Right atrium auricular region (tissue), 2 donors: Measurements from ENCODE around the gene PGM5. TPM values are rescaled to one million over a fixed set of nuclear protein-coding genes. Genes with fewer than 3 reads are reported as not detected.
A peak's percentile ranks its signal among the peaks of the same experiment; 100 is the strongest.

ENCODE experiments used
- DNase-seq: peaks from one replicate; pipeline ENCODE4 v3.0.0-alpha.2; 2019; ENCODE audit warnings: low spot score
- H3K27ac ChIP-seq, 2 donors: fragments of 200-600 bp; sonication (generic); 1 replicate in 1 of 2; 2 replicates in 1 of 2; pipeline ENCODE4 v1.5.1; 2016 to 2019
- H3K27me3 ChIP-seq, 2 donors: fragments of 200-600 bp; sonication (generic); one replicate each; pipeline versions ENCODE4 v1.5.1 to v1.6.0; 2017 to 2019
- H3K36me3 ChIP-seq: fragments of 200-600 bp; sonication (generic); one replicate; pipeline ENCODE4 v1.5.1; 2016
- H3K4me1 ChIP-seq, 2 donors: fragments of 200-600 bp; sonication (generic); one replicate each; pipeline versions ENCODE4 v1.5.1 to v1.6.0; 2017 to 2019
- H3K4me3 ChIP-seq, 2 donors: fragments of 200-600 bp; sonication (generic); 1 replicate in 1 of 2; 2 replicates in 1 of 2; pipeline ENCODE4 v1.5.1; 2017 to 2019; ENCODE audit warnings: mild to moderate bottlenecking in 1 of 2, moderate library complexity in 1 of 2
- H3K9me3 ChIP-seq, 2 donors: fragments of 200-600 bp; sonication (generic); one replicate each; pipeline ENCODE4 v1.5.1; 2019
- total RNA-seq, 2 donors: library from RNA; depleted of rRNA; stranded (reverse); fragments of >200 nt; gene quantifications; one replicate each; pipeline ENCODE4 v1.1.0, GENCODE V29; 2016
- TF ChIP-seq, protein P1 (sequence below), 2 donors: fragments of 200-600 bp; sonication (generic); IDR thresholded peaks; one replicate each; pipeline ENCODE4 v1.5.1; 2019; ENCODE audit warnings: antibody characterized with exemption in 2 of 2

Gene PGM5
- total RNA-seq, 2 donors from 2014 or later: 274 to 281 TPM

DNA sequence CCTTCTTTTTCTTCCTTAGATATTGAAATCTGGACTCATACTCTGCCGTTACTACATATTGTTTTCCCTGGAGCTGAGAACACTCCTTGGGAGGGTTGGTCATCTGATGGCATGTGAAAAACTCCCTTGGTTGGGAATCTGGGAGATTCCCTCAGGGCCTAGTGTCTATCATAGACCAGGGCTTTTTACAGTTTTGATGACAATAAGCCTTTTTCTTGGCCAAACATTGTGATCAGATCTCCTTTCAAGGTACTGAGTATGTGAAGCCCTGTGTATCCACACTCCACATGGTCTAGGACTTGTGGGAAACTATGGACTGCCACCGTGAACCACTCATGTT lies 151.4 kb downstream of the PGM5 start:
- Histone ChIP-seq H3K27ac (peak overlapping the region; percentile 61 to 92), H3K9me3 (no peaks in the 10 kb centered on the region), H3K36me3 (peaks cover 28% of the 10 kb centered on the region), H3K4me1 (peaks cover 0 to 44% of the 10 kb centered on the region in 2 donors), H3K4me3 (no peak overlapping the region), H3K27me3 (no peaks in the 10 kb centered on the region)
- no peak for DNase-seq
- TF ChIP-seq, protein P1, sequence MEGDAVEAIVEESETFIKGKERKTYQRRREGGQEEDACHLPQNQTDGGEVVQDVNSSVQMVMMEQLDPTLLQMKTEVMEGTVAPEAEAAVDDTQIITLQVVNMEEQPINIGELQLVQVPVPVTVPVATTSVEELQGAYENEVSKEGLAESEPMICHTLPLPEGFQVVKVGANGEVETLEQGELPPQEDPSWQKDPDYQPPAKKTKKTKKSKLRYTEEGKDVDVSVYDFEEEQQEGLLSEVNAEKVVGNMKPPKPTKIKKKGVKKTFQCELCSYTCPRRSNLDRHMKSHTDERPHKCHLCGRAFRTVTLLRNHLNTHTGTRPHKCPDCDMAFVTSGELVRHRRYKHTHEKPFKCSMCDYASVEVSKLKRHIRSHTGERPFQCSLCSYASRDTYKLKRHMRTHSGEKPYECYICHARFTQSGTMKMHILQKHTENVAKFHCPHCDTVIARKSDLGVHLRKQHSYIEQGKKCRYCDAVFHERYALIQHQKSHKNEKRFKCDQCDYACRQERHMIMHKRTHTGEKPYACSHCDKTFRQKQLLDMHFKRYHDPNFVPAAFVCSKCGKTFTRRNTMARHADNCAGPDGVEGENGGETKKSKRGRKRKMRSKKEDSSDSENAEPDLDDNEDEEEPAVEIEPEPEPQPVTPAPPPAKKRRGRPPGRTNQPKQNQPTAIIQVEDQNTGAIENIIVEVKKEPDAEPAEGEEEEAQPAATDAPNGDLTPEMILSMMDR (IDR thresholded peaks at IDR 0.05): no peak

DNA sequence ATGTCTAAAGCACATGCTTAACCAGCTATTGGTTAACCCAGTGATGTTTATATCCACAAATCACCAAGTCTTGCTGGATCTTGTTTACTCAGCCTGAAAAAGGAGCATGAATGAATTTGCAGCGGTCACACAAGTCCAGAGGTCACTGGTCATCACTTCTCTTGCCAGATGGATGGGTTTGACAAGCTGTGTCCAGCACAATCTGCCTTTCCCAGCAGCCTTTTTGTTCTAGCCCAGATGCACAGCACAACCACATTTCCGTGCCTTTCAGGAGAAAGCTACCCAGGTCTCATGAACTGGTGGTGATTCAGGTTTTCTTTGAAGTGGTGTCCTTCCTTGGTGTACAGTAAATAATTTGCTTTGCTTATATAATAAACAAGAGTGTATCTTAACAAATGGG lies 152.1 kb downstream of the PGM5 start:
- peaks cover 20% of the 10 kb centered on the region for H3K36me3 ChIP-seq
- no peak overlapping the region for H3K4me3 ChIP-seq
- H3K4me1 ChIP-seq: peaks cover 0 to 43% of the 10 kb centered on the region in 2 donors
- TF ChIP-seq, protein P1 (IDR thresholded peaks at IDR 0.05): no peak
- no peaks in the 10 kb centered on the region for H3K9me3 ChIP-seq
- peak overlapping the region; percentile 8 to 92 for H3K27ac ChIP-seq
- no peak for DNase-seq
- no peaks in the 10 kb centered on the region for H3K27me3 ChIP-seq

- Histone ChIP-seq H3K36me3 (peaks cover 11% of the 10 kb centered on the region), H3K4me1 (peaks cover 0 to 51% of the 10 kb centered on the region in 2 donors), H3K27ac (peak overlapping the region; percentile 38 to 92), H3K9me3 (no peaks in the 10 kb centered on the region), H3K27me3 (no peaks in the 10 kb centered on the region), H3K4me3 (no peak overlapping the region)
- no peak for DNase-seq
- TF ChIP-seq, protein P1 (IDR thresholded peaks at IDR 0.05): no peak
Observed at GRCh38 chr9:68509689-68510088, 153.3 kb downstream of the PGM5 start.

DNA sequence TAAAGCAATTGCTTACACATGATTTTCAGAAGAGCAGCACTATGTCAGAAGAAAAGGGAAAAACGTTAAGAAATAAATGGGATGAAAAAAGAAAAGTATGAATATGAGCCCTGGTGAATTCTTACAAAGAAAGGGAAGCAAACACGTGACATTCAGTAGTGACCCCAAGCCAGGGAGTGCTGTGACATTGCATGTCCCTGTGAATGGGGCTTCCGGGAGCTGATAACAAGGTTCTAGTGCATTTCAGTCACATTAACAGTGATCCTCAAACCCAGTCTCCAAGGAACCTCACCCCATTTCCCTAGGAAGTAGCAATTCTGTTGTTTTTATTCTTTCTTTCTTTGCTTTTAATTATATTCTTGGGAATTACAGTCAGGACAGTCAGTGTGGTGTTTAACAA lies 157.0 kb downstream of the PGM5 start:
- TF ChIP-seq, protein P1 (IDR thresholded peaks at IDR 0.05): no peak
- no peak overlapping the region for H3K4me3 ChIP-seq
- peak overlapping the region; percentile 23 to 68 for H3K27ac ChIP-seq
- H3K9me3 ChIP-seq: peaks cover 0 to 4% of the 10 kb centered on the region in 2 donors
- no peak for DNase-seq
- H3K4me1 ChIP-seq: peaks cover 0 to 32% of the 10 kb centered on the region in 2 donors
- no peaks in the 10 kb centered on the region for H3K27me3 ChIP-seq
- peaks cover 10% of the 10 kb centered on the region for H3K36me3 ChIP-seq

GRCh38 chr9:68513981-68514380 lies 157.6 kb downstream of the PGM5 start:
- Histone ChIP-seq H3K4me1 (peaks cover 0 to 27% of the 10 kb centered on the region in 2 donors), H3K4me3 (no peak overlapping the region), H3K9me3 (peaks cover 0 to 7% of the 10 kb centered on the region in 2 donors), H3K36me3 (peaks cover 9% of the 10 kb centered on the region), H3K27ac (peak overlapping the region; percentile 23 to 68), H3K27me3 (no peaks in the 10 kb centered on the region)
- DNase-seq: no peak
- TF ChIP-seq, protein P1 (IDR thresholded peaks at IDR 0.05): no peak

GRCh38 chr9:68515326-68516017 lies 159.1 kb downstream of the PGM5 start:
- H3K27ac ChIP-seq: peak overlapping the region; percentile 23 to 68
- TF ChIP-seq, protein P1 (IDR thresholded peaks at IDR 0.05): no peak
- no peak overlapping the region for H3K4me3 ChIP-seq
- DNase-seq: no peak
- peaks cover 0 to 7% of the 10 kb centered on the region in 2 donors for H3K9me3 ChIP-seq
- peaks cover 5% of the 10 kb centered on the region for H3K36me3 ChIP-seq
- H3K27me3 ChIP-seq: no peaks in the 10 kb centered on the region
- peaks cover 0 to 18% of the 10 kb centered on the region in 2 donors for H3K4me1 ChIP-seq
